Vagina (tissue), 2 donors: ENCODE measurements around the gene IFIT3. TPM values are rescaled to one million over a fixed set of nuclear protein-coding genes. Genes with fewer than 3 reads are reported as not detected.
"Not testable (repeated sequence)": the region's sequence is repeated elsewhere in the genome, so short reads cannot be mapped to it uniquely, and the experiment has no call there.

ENCODE experiments used
- DNase-seq, 2 donors: peaks; one replicate each; pipeline ENCODE4 v3.0.0-alpha.2; 2017; ENCODE audit errors: extremely low spot score in 2 of 2
- H3K27ac ChIP-seq: fragments of 200-600 bp; sonication (generic); one replicate; pipeline ENCODE4 v1.5.1; 2019
- H3K27me3 ChIP-seq: fragments of 200-600 bp; sonication (generic); one replicate; pipeline ENCODE4 v1.5.1; 2019
- H3K36me3 ChIP-seq, 2 donors: fragments of 200-600 bp; sonication (generic); one replicate each; pipeline ENCODE4 v1.5.1; 2017 to 2019
- H3K4me1 ChIP-seq: fragments of 200-600 bp; sonication (generic); one replicate; pipeline ENCODE4 v1.5.1; 2019
- H3K4me3 ChIP-seq, 2 donors: fragments of 200-600 bp; sonication (generic); 1 replicate in 1 of 2; 2 replicates in 1 of 2; pipeline ENCODE4 v1.5.1; 2016 to 2019
- H3K9me3 ChIP-seq: fragments of 200-600 bp; sonication (generic); one replicate; pipeline ENCODE4 v1.5.1; 2019
- CTCF ChIP-seq, 3 experiments: fragments of 450-650 bp in 2 of 3; fragments of 200-600 bp in 1 of 3; sonication (generic) in 1 of 3; IDR thresholded peaks; one replicate each; pipeline ENCODE4 v1.5.1; 2017 to 2019; ENCODE audit warnings: antibody characterized with exemption in 3 of 3, mild to moderate bottlenecking in 2 of 3, moderate library complexity in 2 of 3
- POLR2A ChIP-seq, 2 donors: fragments of 450-650 bp; IDR thresholded peaks; one replicate each; pipeline ENCODE4 v1.6.1; 2017; ENCODE audit warnings: antibody characterized with exemption in 2 of 2, mild to moderate bottlenecking in 2 of 2, moderate library complexity in 2 of 2
- POLR2AphosphoS5 ChIP-seq, 2 donors: sonication (generic); formaldehyde crosslinking; IDR thresholded peaks; one replicate each; pipeline ENCODE4 v1.9.0; 2017; ENCODE audit warnings: antibody characterized with exemption in 2 of 2, mild to moderate bottlenecking in 2 of 2, low read depth in 1 of 2; ENCODE audit not compliant: insufficient read depth in 1 of 2
- intact Hi-C: fragments of 100-400 bp; cut with DNase I; formaldehyde crosslinking; loops from one replicate; pipeline ENCODE4 v1.15.1; 2023
- total RNA-seq: library from RNA; depleted of rRNA; stranded (reverse); fragments of >200 nt; gene quantifications from one replicate; pipeline ENCODE4 v1.2.3, GENCODE V29; 2016

The IFIT3 gene
- total RNA-seq, 1 donor from 2014 or later: 6.1 TPM

GRCh38 chr10:89281606-89282395 is 46.0 kb upstream of the IFIT3 start:
- no peak for DNase-seq
- H3K36me3 ChIP-seq: no peaks in the 10 kb centered on the region
- no peak overlapping the region for H3K4me3 ChIP-seq
- H3K27me3 ChIP-seq: no peaks in the 10 kb centered on the region
- intact Hi-C loops: no loop called here
- H3K27ac ChIP-seq: peak overlapping the region; percentile 56
- H3K9me3 ChIP-seq: no peaks in the 10 kb centered on the region
- H3K4me1 ChIP-seq: peaks cover 48% of the 10 kb centered on the region
- no peak for TF ChIP-seq POLR2A (IDR thresholded peaks at IDR 0.05)
- no peak for TF ChIP-seq CTCF (IDR thresholded peaks at IDR 0.05)
- TF ChIP-seq POLR2AphosphoS5 (IDR thresholded peaks at IDR 0.05; ENCODE audit: insufficient read depth in 1 of 2, low read depth in 1 of 2): no peak

GRCh38 chr10:89283025-89283935 is 44.5 kb upstream of the IFIT3 start:
- intact Hi-C loops: no loop called here
- Histone ChIP-seq H3K4me3 (no peak overlapping the region), H3K27me3 (no peaks in the 10 kb centered on the region), H3K36me3 (no peaks in the 10 kb centered on the region), H3K27ac (peak overlapping the region; percentile 74), H3K4me1 (peaks cover 39% of the 10 kb centered on the region), H3K9me3 (no peaks in the 10 kb centered on the region)
- DNase-seq: peak in 1 of 2 donors; percentile 82
- TF ChIP-seq CTCF (IDR thresholded peaks at IDR 0.05) (peak in 1 of 3 experiments; percentile 14), POLR2AphosphoS5 (IDR thresholded peaks at IDR 0.05; ENCODE audit: insufficient read depth in 1 of 2, low read depth in 1 of 2) (no peak), POLR2A (IDR thresholded peaks at IDR 0.05) (no peak)

- intact Hi-C loops: no loop called here
- peak in 1 of 2 donors; percentile 66 for TF ChIP-seq POLR2AphosphoS5 (IDR thresholded peaks at IDR 0.05; ENCODE audit: insufficient read depth in 1 of 2, low read depth in 1 of 2)
- TF ChIP-seq CTCF (IDR thresholded peaks at IDR 0.05): no peak
Measured at GRCh38 chr10:89283936-89284475, 43.8 kb upstream of the IFIT3 start.

GRCh38 chr10:89284711-89285110 is 43.1 kb upstream of the IFIT3 start:
- H3K27me3 ChIP-seq, H3K9me3 ChIP-seq, intact Hi-C loops, H3K36me3 ChIP-seq, H3K4me3 ChIP-seq: not testable (repeated sequence)
- Histone ChIP-seq H3K27ac (peak overlapping the region; percentile 74), H3K4me1 (peaks cover 27% of the 10 kb centered on the region)
- DNase-seq: peak in 1 of 2 donors; percentile 44

More at GRCh38 chr10:89283936-89284475, 43.8 kb upstream of the IFIT3 start:
- Histone ChIP-seq H3K4me1 (peaks cover 34% of the 10 kb centered on the region), H3K36me3 (no peaks in the 10 kb centered on the region), H3K27me3 (no peaks in the 10 kb centered on the region), H3K4me3 (no peak overlapping the region), H3K27ac (peak overlapping the region; percentile 74), H3K9me3 (no peaks in the 10 kb centered on the region)
- DNase-seq: peak in 1 of 2 donors; percentile 90

- H3K27me3 ChIP-seq, intact Hi-C loops, H3K36me3 ChIP-seq, DNase-seq, H3K4me3 ChIP-seq, H3K9me3 ChIP-seq: not testable (repeated sequence)
- Histone ChIP-seq H3K4me1 (peaks cover 24% of the 10 kb centered on the region), H3K27ac (peak overlapping the region; percentile 74)
Measured at GRCh38 chr10:89285303-89285702, 42.5 kb upstream of the IFIT3 start.
